Mucosa of gallbladder (tissue), 1 donor: ENCODE results near the gene PLCL1. TPM values are rescaled to one million over a fixed set of nuclear protein-coding genes. Genes with fewer than 3 reads are reported as not detected.
"Not testable (repeated sequence)": the region's sequence is repeated elsewhere in the genome, so short reads cannot be mapped to it uniquely, and the experiment has no call there.

Experiments
- DNase-seq: peaks from one replicate; pipeline ENCODE4 v3.0.0-alpha.2; 2020; ENCODE audit warnings: low spot score
- total RNA-seq: library from RNA; stranded (reverse); gene quantifications from one replicate; pipeline ENCODE4 v1.2.1, GENCODE V29; 2021
- donor health status: DM: no; HTN: no; CAD: no.

The PLCL1 gene
- total RNA-seq, 1 donor from 2014 or later = 4.4 TPM

GRCh38 chr2:197810016-197810415, 5.6 kb downstream of the PLCL1 start:
- DNase-seq = no peak

- no peak for DNase-seq
Observed at GRCh38 chr2:197810491-197810890, 6.1 kb downstream of the PLCL1 start.

- DNase-seq = no peak
Observed at GRCh38 chr2:197813093-197813787, 8.8 kb downstream of the PLCL1 start.

- DNase-seq = no peak
Observed at GRCh38 chr2:197814526-197814925, 10.1 kb downstream of the PLCL1 start.

GRCh38 chr2:197821550-197822289, 17.3 kb downstream of the PLCL1 start:
- no peak for DNase-seq

GRCh38 chr2:197822333-197822732, 17.9 kb downstream of the PLCL1 start:
- no peak for DNase-seq

- DNase-seq = no peak
Observed at GRCh38 chr2:197827618-197828017, 23.2 kb downstream of the PLCL1 start.

GRCh38 chr2:197828464-197829135, 24.2 kb downstream of the PLCL1 start:
- DNase-seq = no peak

- DNase-seq = not testable (repeated sequence)
Observed at GRCh38 chr2:197834771-197835170, 30.4 kb downstream of the PLCL1 start.

GRCh38 chr2:197835293-197835692, 30.9 kb downstream of the PLCL1 start:
- no peak for DNase-seq

- no peak for DNase-seq
Observed at GRCh38 chr2:197838036-197838435, 33.6 kb downstream of the PLCL1 start.

GRCh38 chr2:197838579-197838978, 34.2 kb downstream of the PLCL1 start:
- DNase-seq = no peak

GRCh38 chr2:197839327-197839726, 34.9 kb downstream of the PLCL1 start:
- DNase-seq = no peak

GRCh38 chr2:197839856-197840255, 35.5 kb downstream of the PLCL1 start:
- no peak for DNase-seq

- DNase-seq = no peak
Observed at GRCh38 chr2:197846128-197846527, 41.7 kb downstream of the PLCL1 start.

GRCh38 chr2:197846777-197847176, 42.4 kb downstream of the PLCL1 start:
- DNase-seq = no peak

GRCh38 chr2:197847651-197848401, 43.4 kb downstream of the PLCL1 start:
- no peak for DNase-seq

GRCh38 chr2:197848602-197849001, 44.2 kb downstream of the PLCL1 start:
- DNase-seq = no peak

GRCh38 chr2:197850882-197851450, 46.6 kb downstream of the PLCL1 start:
- no peak for DNase-seq

- DNase-seq = no peak
Observed at GRCh38 chr2:197851451-197851850, 47.1 kb downstream of the PLCL1 start.

GRCh38 chr2:197852108-197852507, 47.7 kb downstream of the PLCL1 start:
- no peak for DNase-seq

- no peak for DNase-seq
Observed at GRCh38 chr2:197853549-197853948, 49.2 kb downstream of the PLCL1 start.
